GM18951 (cell line): Measurements from ENCODE around the gene NUAK2.
"Not testable (repeated sequence)": the region's sequence is repeated elsewhere in the genome, so short reads cannot be mapped to it uniquely, and the experiment has no call there.

Experiments used
- POLR2A ChIP-seq: IDR thresholded peaks from 4 replicates; pipeline ENCODE4 v1.6.1; 2011; ENCODE audit warnings: mild to moderate bottlenecking; ENCODE audit not compliant: insufficient read length, insufficient read depth; ENCODE audit errors: extremely low read depth
- in situ Hi-C: fragments of 300-500 bp; cut with MboI; formaldehyde crosslinking; loops from one replicate; pipeline ENCODE4 v1.12.0; 2022; ENCODE audit warnings: low sequenced_read_pairs, mixed read lengths, inconsistent platforms; ENCODE audit not compliant: unreplicated experiment

NUAK2 gene

GRCh38 chr1:205306929-205307566, 14.5 kb downstream of the NUAK2 start:
- no peak for TF ChIP-seq POLR2A
- in situ Hi-C loops = no loop called here

- in situ Hi-C loops = no loop called here
- TF ChIP-seq POLR2A = no peak
Observed at GRCh38 chr1:205304695-205305070, 16.9 kb downstream of the NUAK2 start.

GRCh38 chr1:205304046-205304694, 17.4 kb downstream of the NUAK2 start:
- in situ Hi-C loops = no loop called here
- no peak for TF ChIP-seq POLR2A

GRCh38 chr1:205303247-205303888, 18.2 kb downstream of the NUAK2 start:
- in situ Hi-C loops = no loop called here
- no peak for TF ChIP-seq POLR2A

GRCh38 chr1:205301842-205302588, 19.5 kb downstream of the NUAK2 start:
- no peak for TF ChIP-seq POLR2A
- in situ Hi-C loops = no loop called here

- in situ Hi-C loops = no loop called here
- no peak for TF ChIP-seq POLR2A
Observed at GRCh38 chr1:205301205-205301821, 20.2 kb downstream of the NUAK2 start.

- TF ChIP-seq POLR2A = no peak
- in situ Hi-C loops = no loop called here
Observed at GRCh38 chr1:205300149-205300548, 21.4 kb downstream of the NUAK2 start.

- in situ Hi-C loops = no loop called here
- no peak for TF ChIP-seq POLR2A
Observed at GRCh38 chr1:205298191-205298994, 23.2 kb downstream of the NUAK2 start.

- in situ Hi-C loops = not testable (repeated sequence)
Observed at GRCh38 chr1:205297546-205298177, 23.9 kb downstream of the NUAK2 start.

GRCh38 chr1:205296154-205296553, 25.4 kb downstream of the NUAK2 start:
- no peak for TF ChIP-seq POLR2A
- in situ Hi-C loops = no loop called here

GRCh38 chr1:205294934-205295333, 26.6 kb downstream of the NUAK2 start:
- TF ChIP-seq POLR2A = no peak
- in situ Hi-C loops = no loop called here

GRCh38 chr1:205294175-205294917, 27.2 kb downstream of the NUAK2 start:
- in situ Hi-C loops = no loop called here
- TF ChIP-seq POLR2A = no peak
